ENCODE results near the gene PADI1. TPM values are rescaled to one million over a fixed set of nuclear protein-coding genes. Genes with fewer than 3 reads are reported as not detected.

PADI1 gene
- total RNA-seq, 1 donor from 2014 or later, result not detected

DNA sequence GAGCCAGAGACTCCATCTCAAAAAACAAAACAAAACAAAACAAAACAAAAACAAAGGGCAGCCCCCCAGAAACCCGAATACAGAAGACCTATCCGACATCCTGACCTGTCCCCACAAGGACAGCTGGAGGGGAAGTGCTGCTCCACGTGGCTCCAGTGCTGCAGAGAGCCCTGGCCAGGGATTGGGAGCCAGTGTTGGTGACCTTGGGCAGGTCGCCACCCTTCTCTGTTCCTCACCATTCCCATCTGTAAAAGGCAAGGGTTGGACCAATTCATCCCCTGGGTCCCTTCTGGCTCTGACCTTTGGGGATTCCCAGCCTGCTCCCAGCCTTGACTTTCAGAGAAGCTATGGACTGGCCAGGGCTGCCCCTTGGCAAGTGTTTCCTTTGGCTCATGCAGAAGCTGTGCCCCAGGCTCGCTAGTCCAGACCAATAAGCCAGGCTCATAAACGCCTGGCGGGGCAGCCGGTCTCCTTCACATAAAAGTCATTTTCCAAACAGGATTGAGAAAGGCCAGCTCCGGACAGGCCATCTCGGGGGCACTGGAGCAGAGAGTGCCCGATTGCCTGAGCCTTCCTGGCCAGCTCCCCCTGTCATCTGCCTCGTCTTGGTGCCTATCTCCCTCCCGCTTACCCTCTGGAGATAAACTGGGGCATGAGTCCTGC, 20.0 kb upstream of the PADI1 start:
- intact Hi-C loops (cut with micrococcal nuclease), result no loop called here

DNA sequence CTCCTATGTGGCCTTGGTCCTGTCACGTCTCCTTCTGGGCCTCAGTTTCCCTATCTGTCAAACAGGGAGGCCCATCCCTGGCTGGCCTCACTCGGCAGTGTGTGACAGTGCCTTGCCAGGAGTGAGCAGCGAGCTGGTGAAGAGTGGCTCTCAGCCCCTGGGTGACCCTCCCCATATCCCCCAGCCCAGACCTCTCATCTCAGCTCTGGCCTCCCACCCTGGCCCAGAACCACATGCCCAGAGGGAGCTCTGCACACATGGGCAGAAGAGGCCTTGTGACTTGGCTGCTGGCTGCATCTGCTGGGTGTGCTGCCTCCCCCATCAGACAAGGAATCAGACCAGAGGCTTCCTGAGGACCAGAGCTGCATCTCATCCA, 19.5 kb upstream of the PADI1 start:
- Histone ChIP-seq H3K4me1 (no peaks in the 10 kb centered on the region), H3K9me3 (replicated peaks) (peaks cover 16% of the 10 kb centered on the region), H3K36me3 (no peaks in the 10 kb centered on the region), H3K4me3 (no peak overlapping the region), H3K27ac (replicated peaks) (no peak overlapping the region), H3K27me3 (ENCODE audit: low read depth) (peaks cover 78% of the 10 kb centered on the region)
- DNase-seq, result no peak
- TF ChIP-seq, protein P1, sequence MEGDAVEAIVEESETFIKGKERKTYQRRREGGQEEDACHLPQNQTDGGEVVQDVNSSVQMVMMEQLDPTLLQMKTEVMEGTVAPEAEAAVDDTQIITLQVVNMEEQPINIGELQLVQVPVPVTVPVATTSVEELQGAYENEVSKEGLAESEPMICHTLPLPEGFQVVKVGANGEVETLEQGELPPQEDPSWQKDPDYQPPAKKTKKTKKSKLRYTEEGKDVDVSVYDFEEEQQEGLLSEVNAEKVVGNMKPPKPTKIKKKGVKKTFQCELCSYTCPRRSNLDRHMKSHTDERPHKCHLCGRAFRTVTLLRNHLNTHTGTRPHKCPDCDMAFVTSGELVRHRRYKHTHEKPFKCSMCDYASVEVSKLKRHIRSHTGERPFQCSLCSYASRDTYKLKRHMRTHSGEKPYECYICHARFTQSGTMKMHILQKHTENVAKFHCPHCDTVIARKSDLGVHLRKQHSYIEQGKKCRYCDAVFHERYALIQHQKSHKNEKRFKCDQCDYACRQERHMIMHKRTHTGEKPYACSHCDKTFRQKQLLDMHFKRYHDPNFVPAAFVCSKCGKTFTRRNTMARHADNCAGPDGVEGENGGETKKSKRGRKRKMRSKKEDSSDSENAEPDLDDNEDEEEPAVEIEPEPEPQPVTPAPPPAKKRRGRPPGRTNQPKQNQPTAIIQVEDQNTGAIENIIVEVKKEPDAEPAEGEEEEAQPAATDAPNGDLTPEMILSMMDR (IDR thresholded peaks at IDR 0.05; ENCODE audit: borderline replicate concordance), result no peak
- intact Hi-C loops (cut with micrococcal nuclease), result no loop called here

More for the DNA sequence above, 20.0 kb upstream of the PADI1 start:
- Histone ChIP-seq H3K36me3 (no peaks in the 10 kb centered on the region), H3K4me3 (no peak overlapping the region), H3K9me3 (replicated peaks) (peaks cover 16% of the 10 kb centered on the region), H3K4me1 (no peaks in the 10 kb centered on the region), H3K27me3 (ENCODE audit: low read depth) (peaks cover 78% of the 10 kb centered on the region), H3K27ac (replicated peaks) (no peak overlapping the region)
- DNase-seq, result no peak
- TF ChIP-seq, protein P1 (IDR thresholded peaks at IDR 0.05; ENCODE audit: borderline replicate concordance), result no peak

DNA sequence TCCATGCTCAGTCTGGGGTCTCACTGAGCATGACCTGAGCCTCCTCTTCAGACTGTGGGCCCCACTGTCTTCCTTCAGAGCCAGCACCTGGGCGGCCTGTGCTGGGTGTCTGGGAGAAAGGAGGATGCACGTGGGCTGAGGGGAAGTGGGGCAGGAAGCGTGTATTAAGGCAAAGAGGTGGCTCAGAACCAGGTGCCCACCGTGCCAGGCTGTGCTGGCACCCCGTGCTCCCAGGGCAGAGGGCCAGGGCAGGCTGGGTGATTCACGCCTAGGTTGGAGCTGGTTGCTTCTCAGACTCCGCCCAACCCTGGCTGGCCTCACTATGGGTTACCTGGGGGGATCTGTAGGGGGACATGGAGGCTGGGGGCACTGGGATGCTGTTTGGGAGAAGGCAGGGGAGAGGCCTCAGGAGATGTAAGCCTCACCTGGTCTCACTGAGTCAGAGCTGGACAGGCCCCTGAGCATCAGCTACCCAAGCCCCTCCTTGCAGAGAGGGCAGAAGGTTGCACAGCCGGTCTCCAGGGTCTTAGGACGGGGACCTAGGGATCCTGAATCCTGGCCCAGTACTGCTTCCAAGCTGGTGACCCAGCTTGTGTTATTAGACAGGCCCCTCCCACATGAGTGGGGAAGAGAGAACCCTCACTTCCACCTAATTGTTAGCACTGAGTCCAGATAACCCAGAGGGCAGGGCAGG, 18.6 kb upstream of the PADI1 start:
- DNase-seq, result no peak
- H3K9me3 ChIP-seq (replicated peaks), result peaks cover 16% of the 10 kb centered on the region
- H3K27me3 ChIP-seq (ENCODE audit: low read depth), result peaks cover 85% of the 10 kb centered on the region
- no peak overlapping the region for H3K4me3 ChIP-seq
- no peaks in the 10 kb centered on the region for H3K36me3 ChIP-seq
- H3K4me1 ChIP-seq, result no peaks in the 10 kb centered on the region
- H3K27ac ChIP-seq (replicated peaks), result no peak overlapping the region
- TF ChIP-seq, protein P1 (IDR thresholded peaks at IDR 0.05; ENCODE audit: borderline replicate concordance), result no peak
- intact Hi-C loops (cut with micrococcal nuclease), result no loop called here

DNA sequence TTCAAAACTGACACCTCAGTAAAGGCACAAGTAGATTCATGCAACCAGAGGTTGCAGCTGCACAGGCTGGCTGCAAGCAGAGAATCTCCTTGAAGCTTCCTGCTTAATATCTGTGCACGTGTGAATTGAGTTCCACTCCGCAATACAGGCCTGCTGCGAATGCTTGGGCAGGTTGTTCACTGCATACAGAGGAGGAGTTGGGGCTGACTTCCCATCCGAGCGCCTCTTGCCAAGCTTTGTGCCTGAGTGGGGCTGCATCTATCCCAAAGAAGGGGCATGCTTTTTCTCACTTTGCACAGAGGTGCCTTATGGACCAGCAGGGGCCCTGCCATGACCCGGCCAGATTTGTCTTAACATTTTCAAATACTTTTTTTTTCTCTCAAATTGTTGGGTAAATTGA, 17.9 kb upstream of the PADI1 start:
- H3K9me3 ChIP-seq (replicated peaks), result peaks cover 16% of the 10 kb centered on the region
- no peak overlapping the region for H3K4me3 ChIP-seq
- H3K4me1 ChIP-seq, result no peaks in the 10 kb centered on the region
- H3K36me3 ChIP-seq, result no peaks in the 10 kb centered on the region
- peaks cover 85% of the 10 kb centered on the region for H3K27me3 ChIP-seq (ENCODE audit: low read depth)
- DNase-seq, result no peak
- intact Hi-C loops (cut with micrococcal nuclease), result no loop called here
- no peak overlapping the region for H3K27ac ChIP-seq (replicated peaks)
- TF ChIP-seq, protein P1 (IDR thresholded peaks at IDR 0.05; ENCODE audit: borderline replicate concordance), result no peak

DNA sequence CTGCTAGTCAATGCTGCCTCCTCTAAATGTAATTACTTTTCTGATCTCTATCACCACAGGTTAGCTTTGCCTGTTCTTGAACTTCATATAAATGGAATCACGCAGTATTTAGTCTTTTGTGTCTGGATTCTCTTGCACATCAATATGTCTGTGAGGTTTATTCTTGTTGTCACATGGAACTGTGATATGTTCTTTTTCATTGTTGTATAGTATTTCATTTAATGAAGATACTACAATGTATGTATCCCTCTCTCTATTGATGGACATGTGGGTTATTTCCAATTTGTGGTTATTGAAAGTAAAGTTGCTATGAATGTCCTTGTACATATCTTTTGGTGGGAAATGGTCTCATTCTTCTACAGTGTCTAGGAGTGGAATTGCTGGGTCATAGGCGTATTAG, 16.7 kb upstream of the PADI1 start:
- TF ChIP-seq, protein P1 (IDR thresholded peaks at IDR 0.05; ENCODE audit: borderline replicate concordance), result no peak
- Histone ChIP-seq H3K36me3 (no peaks in the 10 kb centered on the region), H3K9me3 (replicated peaks) (peaks cover 16% of the 10 kb centered on the region), H3K27ac (replicated peaks) (no peak overlapping the region), H3K4me1 (no peaks in the 10 kb centered on the region), H3K27me3 (ENCODE audit: low read depth) (peaks cover 85% of the 10 kb centered on the region), H3K4me3 (no peak overlapping the region)
- DNase-seq, result no peak
- intact Hi-C loops (cut with micrococcal nuclease), result no loop called here
